Measurements from ENCODE around the gene HSPB1. TPM values are rescaled to one million over a fixed set of nuclear protein-coding genes. Genes with fewer than 3 reads are reported as not detected.
"Not testable (repeated sequence)": the region's sequence is repeated elsewhere in the genome, so short reads cannot be mapped to it uniquely, and the experiment has no call there.

HSPB1 gene
- total RNA-seq, 1 donor from 2014 or later = 57.5 TPM

- no peak for DNase-seq (ENCODE audit: low spot score)
These were observed 31.1 kb downstream of the HSPB1 start for GRCh38 chr7:76333511-76334101.

- no peak for DNase-seq (ENCODE audit: low spot score)
These were observed 32.0 kb downstream of the HSPB1 start for GRCh38 chr7:76334320-76334967.

DNA sequence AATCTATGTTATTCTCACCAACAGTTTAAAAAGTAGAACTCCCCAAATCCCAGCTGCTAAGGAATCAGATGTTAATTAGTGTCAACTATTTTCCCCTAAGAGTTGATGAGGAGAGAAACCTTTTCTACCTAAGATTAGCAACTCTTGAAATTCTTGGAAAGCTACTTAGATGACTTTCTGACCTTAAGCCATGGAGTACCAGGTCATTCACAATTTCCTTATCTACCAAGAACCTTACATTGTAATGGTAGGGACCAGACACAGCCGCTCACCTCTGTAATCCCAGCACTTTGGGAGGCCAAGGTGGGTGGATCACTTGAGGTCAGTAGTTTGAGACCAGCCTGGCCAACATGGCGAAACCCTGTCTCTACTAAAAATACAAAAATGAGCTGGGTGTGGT is 32.9 kb downstream of the HSPB1 start:
- DNase-seq (ENCODE audit: low spot score) = not testable (repeated sequence)

GRCh38 chr7:76336094-76336493 is 33.6 kb downstream of the HSPB1 start:
- no peak for DNase-seq (ENCODE audit: low spot score)

- DNase-seq (ENCODE audit: low spot score) = no peak
These were observed 34.7 kb downstream of the HSPB1 start for GRCh38 chr7:76337147-76337546.

GRCh38 chr7:76338298-76339084 is 36.0 kb downstream of the HSPB1 start:
- no peak for DNase-seq (ENCODE audit: low spot score)

DNA sequence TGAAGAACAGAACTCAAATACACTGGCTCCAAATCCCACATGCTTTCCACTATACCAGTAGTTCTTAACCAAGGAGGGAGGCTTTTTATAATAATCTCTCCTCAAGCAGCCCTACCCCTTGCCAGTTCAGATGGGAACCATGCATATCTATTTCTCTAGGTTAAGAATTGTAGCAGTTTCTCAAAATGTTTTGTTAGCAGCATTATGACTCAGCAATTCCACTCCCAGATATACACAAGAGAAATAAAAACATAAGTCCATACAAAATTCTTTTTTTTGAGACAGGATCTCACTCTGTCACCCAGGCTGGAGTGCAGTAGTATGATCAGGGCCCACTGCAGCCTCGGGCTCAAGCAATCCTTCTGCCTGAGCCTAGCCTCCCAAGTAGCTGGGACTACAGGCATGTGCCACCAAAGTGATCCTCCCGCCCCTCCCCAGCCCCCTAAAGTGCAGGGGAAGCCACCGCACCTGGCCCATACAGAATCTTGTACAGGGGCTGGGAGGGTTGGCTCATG is 38.2 kb downstream of the HSPB1 start:
- no peak for DNase-seq (ENCODE audit: low spot score)

DNA sequence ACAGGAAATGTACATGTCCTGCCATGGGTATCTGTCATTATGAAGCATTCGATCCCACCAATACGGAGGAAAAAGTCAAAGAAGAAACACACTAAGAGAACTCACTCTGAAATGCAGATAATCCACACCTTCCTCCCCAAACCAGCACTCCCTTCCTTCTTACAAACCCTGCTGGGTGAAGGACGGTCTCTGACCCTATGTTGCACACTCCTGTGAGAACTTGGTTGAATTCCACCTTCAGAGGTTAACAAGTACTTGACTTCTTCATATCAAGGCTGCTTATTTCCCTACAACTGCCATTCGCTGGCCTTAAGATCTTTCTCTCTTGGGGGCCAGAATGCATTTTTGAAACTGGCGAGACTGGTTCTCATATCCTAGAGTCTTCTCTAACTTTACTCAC is 39.7 kb downstream of the HSPB1 start:
- DNase-seq (ENCODE audit: low spot score) = no peak

DNA sequence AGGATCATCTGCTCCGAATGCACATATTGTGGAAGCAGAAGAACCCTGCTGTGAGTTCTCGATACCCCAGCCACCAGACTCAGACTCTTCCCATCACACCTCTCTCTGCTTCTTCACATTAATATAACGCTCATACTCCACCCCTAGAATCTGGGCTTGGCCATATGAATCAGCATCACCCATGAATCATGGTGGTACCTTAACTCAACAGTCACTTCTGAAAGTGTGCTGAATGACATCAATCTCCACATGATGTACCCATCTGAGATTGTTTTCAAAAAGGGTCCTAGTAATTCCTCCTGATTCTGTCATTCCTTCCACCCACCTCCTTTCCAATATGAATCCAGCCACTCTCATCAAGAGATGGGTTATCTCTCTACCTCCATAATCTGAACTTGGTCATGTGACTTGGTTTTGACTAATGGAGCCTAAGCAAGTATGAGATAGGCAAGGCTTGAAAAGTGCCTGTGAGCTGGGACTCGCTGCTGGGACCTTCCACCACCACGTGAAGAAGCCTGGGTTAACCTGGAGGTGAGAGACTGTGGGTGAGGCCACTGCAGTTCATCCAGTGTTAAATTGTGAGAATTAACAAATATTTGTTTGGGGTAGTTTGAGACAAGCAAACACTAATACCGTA is 40.9 kb downstream of the HSPB1 start:
- DNase-seq (ENCODE audit: low spot score) = no peak

- no peak for DNase-seq (ENCODE audit: low spot score)
These were observed 41.5 kb downstream of the HSPB1 start for GRCh38 chr7:76343931-76344321.

GRCh38 chr7:76346097-76346496 is 43.6 kb downstream of the HSPB1 start:
- DNase-seq (ENCODE audit: low spot score) = no peak

DNA sequence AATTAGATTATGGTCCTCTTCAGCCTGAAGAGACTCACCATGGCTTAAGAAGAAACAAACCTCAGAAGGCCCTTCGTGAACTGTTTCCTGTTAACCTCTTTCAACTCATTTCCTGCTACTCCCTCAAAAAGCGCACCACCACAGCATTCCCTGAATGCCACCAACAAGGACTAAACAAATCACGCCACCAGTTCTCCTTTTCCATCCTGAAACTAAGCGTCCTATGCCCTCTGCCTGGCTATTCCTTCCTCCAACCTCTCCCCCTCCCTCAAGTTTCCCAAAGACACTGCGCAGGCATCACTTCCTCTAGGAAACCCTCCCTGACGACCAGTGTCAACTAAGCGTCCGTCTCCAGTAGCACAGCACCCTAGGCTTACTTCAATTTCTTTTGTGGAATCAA is 44.3 kb downstream of the HSPB1 start:
- no peak for DNase-seq (ENCODE audit: low spot score)

- no peak for DNase-seq (ENCODE audit: low spot score)
These were observed 45.2 kb downstream of the HSPB1 start for GRCh38 chr7:76347710-76348109.

DNA sequence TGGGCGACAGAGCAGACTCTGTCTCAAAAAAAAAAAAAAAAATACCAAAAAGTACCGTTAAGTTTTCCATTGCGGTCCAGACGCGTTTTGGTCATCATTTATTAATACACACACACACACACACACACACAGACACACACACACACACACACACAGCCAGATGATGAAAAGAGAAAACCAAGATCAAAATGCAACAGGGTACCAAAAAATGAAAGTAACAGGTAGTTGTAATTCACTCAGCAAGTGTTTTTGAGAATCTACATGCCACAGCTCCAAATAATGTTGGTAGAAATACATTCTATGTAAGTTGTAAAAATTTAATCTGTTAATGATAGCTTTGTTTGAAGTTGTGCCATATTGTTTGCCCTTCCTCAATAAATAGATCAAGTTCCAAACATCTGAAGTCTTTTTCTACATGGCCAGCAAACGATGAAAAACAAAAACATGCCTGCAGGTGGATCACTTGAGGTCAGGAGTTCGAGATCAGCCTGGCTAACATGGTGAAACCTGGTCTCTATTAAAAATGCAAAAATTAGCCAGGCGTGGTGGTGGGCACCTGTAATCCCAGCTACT is 46.9 kb downstream of the HSPB1 start:
- DNase-seq (ENCODE audit: low spot score) = no peak

- no peak for DNase-seq (ENCODE audit: low spot score)
These were observed 48.9 kb downstream of the HSPB1 start for GRCh38 chr7:76351372-76351771.

DNA sequence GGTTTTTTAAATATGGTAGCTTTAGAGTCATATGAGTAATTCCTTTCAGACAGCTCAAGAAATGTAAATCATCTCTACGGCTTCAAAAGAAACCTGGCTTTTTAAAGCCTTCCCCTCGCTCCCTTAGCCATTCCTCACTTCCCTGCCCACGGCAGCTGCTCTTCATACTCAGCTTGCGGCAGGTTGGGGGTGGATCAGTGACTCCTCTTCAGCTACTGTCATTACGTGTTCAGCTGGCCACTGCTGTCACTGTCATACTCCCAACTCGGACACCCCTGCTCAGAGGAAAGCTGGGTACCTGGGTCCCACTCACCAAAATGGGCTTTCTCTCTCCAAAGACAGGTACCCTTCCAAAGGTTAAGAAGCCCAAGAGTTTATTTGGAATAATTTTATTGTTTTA is 49.7 kb downstream of the HSPB1 start:
- no peak for DNase-seq (ENCODE audit: low spot score)

DNA sequence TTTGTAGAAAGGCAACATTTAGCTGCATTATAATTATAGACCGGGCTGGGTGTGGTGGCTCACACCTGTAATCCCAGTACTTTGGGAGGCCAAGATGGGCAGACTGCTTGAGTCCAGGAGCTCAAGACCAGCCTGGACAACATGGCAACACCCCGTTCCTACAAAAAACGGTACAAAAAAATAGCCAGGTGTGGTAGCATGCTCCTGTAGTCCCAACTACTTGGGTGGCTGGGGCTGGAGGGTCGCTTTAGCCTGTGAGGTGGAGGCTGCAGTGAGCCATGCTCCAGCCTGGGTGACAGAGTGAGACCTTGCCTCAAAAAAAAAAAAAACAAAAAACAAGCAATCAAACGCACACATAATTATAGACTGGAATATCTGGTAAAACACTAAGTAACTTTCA is 51.3 kb downstream of the HSPB1 start:
- no peak for DNase-seq (ENCODE audit: low spot score)

Other genes with a start within 250 kb of the HSPB1 start
- 3.1 TPM for gene SRRM3, start 100.8 kb upstream of the HSPB1 start, total RNA-seq (ENCODE audit: insufficient read depth, low replicate concordance)
- 43.6 TPM for gene YWHAG, start 56.3 kb downstream of the HSPB1 start, total RNA-seq (ENCODE audit: insufficient read depth, low replicate concordance)
- not detected for gene SSC4D, start 107.0 kb downstream of the HSPB1 start, total RNA-seq (ENCODE audit: insufficient read depth, low replicate concordance)
- not detected for gene ZP3, start 122.3 kb downstream of the HSPB1 start, total RNA-seq (ENCODE audit: insufficient read depth, low replicate concordance)
- gene DTX2, start 159.0 kb downstream of the HSPB1 start, total RNA-seq (ENCODE audit: insufficient read depth, low replicate concordance) = 17.1 TPM
- not detected for gene UPK3B, start 207.9 kb downstream of the HSPB1 start, total RNA-seq (ENCODE audit: insufficient read depth, low replicate concordance)
- 3.6 TPM for gene SPDYE16, start 240.6 kb downstream of the HSPB1 start, total RNA-seq (ENCODE audit: insufficient read depth, low replicate concordance)

Data from umbilical cord (tissue), 2 donors.